Stomach (tissue), 9 donors: Measurements from ENCODE around the gene PFKP. TPM values are rescaled to one million over a fixed set of nuclear protein-coding genes. Genes with fewer than 3 reads are reported as not detected.

Source experiments
- DNase-seq, 2 donors: peaks; one replicate each; pipeline versions ENCODE4 v3.0.0 to v3.0.0-alpha.2; 2013 to 2019
- H3K27ac ChIP-seq, 5 donors: fragments of 200-600 bp in 4 of 5; sonication (generic) in 4 of 5; one replicate each; pipeline ENCODE4 v1.5.1; 2013 to 2019; ENCODE audit warnings: mild to moderate bottlenecking in 1 of 5, moderate library complexity in 1 of 5
- H3K27me3 ChIP-seq, 3 donors: fragments of 200-600 bp; sonication (generic); one replicate each; pipeline ENCODE4 v1.5.1; 2017 to 2019; ENCODE audit warnings: mixed run types in 1 of 3
- H3K36me3 ChIP-seq, 4 donors: fragments of 200-600 bp; sonication (generic); 1 replicate in 3 of 4; 2 replicates in 1 of 4; pipeline ENCODE4 v1.5.1; 2016 to 2019
- H3K4me1 ChIP-seq, 4 donors: fragments of 200-600 bp; sonication (generic); one replicate each; pipeline ENCODE4 v1.5.1; 2016 to 2019
- H3K4me3 ChIP-seq, 4 donors: fragments of 200-600 bp; sonication (generic) in 3 of 4; one replicate each; pipeline ENCODE4 v1.5.1; 2016 to 2019; ENCODE audit warnings: mild to moderate bottlenecking in 1 of 4
- H3K9me3 ChIP-seq, 4 donors: fragments of 200-600 bp; sonication (generic); one replicate each; pipeline ENCODE4 v1.5.1; 2016 to 2019
- EP300 ChIP-seq: sonication (generic); formaldehyde crosslinking; IDR thresholded peaks from one replicate; pipeline ENCODE4 v1.6.1; 2017; ENCODE audit warnings: antibody characterized with exemption
- POLR2A ChIP-seq, 4 donors: fragments of 450-650 bp; IDR thresholded peaks; one replicate each; pipeline ENCODE4 v1.6.1; 2016; ENCODE audit warnings: antibody characterized with exemption in 4 of 4, control low read depth in 2 of 4, mild to moderate bottlenecking in 1 of 4, moderate library complexity in 1 of 4
- POLR2AphosphoS5 ChIP-seq, 3 donors: sonication (generic); formaldehyde crosslinking; IDR thresholded peaks; one replicate each; pipeline ENCODE4 v1.6.1; 2016; ENCODE audit warnings: antibody characterized with exemption in 3 of 3
- WGBS, 5 donors: extraction: QIAGEN DNeasy Blood & Tissue Kit in 3 of 5; methylation state at CpG; one replicate each; pipeline versions ENCODE4 v1.1.5 to v1.1.7; 2013 to 2018; 5-methylcytosine and 5-hydroxymethylcytosine counted together
- intact Hi-C: fragments of 100-400 bp; cut with DNase I; formaldehyde crosslinking; loops from one replicate; pipeline ENCODE4 v1.15.1; 2023; ENCODE audit warnings: low total_unique reads
- polyA plus RNA-seq, 3 donors: library from polyadenylated mRNA; stranded (reverse); fragments of 200-250 nt; gene quantifications; one replicate each; pipeline ENCODE4 v1.2.3, GENCODE V29; 2013
- total RNA-seq, 5 donors: library from RNA; depleted of rRNA; stranded (reverse); fragments of >200 nt; gene quantifications; one replicate each; pipeline versions ENCODE4 v1.1.0 to v1.2.3, GENCODE V29; 2014 to 2016
- TF ChIP-seq, protein P1 (sequence below), 7 experiments: fragments of 450-650 bp in 4 of 7; fragments of 200-600 bp in 3 of 7; sonication (generic) in 3 of 7; IDR thresholded peaks; one replicate each; pipeline ENCODE4 v1.5.1; 2016 to 2019; ENCODE audit warnings: antibody characterized with exemption in 7 of 7, control low read depth in 2 of 7, mild to moderate bottlenecking in 1 of 7
- donor health status: healthy with polysubstance abuse.
- donor health status: Bipolar disorder and iron deficiency.
- donor health status: healthy.

The PFKP gene
- total and polyA plus RNA-seq, 8 donors, result 11.2 to 155 (median 29.4) TPM

DNA sequence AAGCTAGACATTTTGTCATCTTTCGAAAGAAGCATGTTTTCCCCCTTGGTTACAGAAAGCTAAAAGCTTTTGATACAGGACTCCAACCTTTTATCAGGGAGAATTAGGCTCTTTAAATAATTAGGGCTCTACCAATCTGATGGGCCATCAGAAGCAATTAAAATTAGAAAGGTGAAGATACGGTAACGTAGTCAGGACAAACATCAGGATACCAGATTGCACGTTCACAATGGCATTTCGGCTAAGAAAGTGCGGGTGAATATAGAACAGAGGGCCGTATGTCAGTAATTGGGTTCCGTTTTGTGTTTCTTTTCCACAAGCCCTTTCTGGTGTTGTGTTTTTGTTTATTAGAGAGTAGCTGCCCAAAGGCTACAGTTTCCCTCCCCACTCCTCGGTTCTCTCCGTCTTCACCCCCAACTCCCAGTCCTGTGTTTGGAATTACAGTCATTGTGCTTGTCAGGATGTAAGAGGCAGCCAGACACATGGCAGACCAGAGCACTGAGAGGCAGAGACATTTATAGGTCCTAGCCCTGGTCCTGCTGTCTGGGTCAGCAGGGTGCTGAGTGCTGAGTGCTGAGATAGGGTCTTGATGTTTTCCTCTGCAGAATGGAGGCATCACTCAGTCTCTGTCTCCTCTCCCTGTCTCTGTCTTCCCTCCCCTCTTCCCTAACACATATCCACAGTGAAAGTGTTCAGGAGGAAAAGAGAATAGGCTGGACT lies 5.5 kb downstream of the PFKP start:
- intact Hi-C loops, result no loop called here
- peaks cover under 1 to 43% (median 18%) of the 10 kb centered on the region in 4 donors for H3K4me1 ChIP-seq
- 92 to 97% (median 94%) methylated on average over 10 of the region's 10 CpGs for WGBS, 5 donors
- no peak overlapping the region for H3K4me3 ChIP-seq
- H3K27ac ChIP-seq, result no peak overlapping the region
- TF ChIP-seq, protein P1, sequence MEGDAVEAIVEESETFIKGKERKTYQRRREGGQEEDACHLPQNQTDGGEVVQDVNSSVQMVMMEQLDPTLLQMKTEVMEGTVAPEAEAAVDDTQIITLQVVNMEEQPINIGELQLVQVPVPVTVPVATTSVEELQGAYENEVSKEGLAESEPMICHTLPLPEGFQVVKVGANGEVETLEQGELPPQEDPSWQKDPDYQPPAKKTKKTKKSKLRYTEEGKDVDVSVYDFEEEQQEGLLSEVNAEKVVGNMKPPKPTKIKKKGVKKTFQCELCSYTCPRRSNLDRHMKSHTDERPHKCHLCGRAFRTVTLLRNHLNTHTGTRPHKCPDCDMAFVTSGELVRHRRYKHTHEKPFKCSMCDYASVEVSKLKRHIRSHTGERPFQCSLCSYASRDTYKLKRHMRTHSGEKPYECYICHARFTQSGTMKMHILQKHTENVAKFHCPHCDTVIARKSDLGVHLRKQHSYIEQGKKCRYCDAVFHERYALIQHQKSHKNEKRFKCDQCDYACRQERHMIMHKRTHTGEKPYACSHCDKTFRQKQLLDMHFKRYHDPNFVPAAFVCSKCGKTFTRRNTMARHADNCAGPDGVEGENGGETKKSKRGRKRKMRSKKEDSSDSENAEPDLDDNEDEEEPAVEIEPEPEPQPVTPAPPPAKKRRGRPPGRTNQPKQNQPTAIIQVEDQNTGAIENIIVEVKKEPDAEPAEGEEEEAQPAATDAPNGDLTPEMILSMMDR (IDR thresholded peaks at IDR 0.05), result no peak
- TF ChIP-seq EP300 (no peak), POLR2AphosphoS5 (IDR thresholded peaks at IDR 0.05) (no peak), POLR2A (IDR thresholded peaks at IDR 0.05) (no peak)
- no peaks in the 10 kb centered on the region for H3K9me3 ChIP-seq
- no peak for DNase-seq
- H3K27me3 ChIP-seq, result peaks cover 0 to 17% (median 6%) of the 10 kb centered on the region in 3 donors
- H3K36me3 ChIP-seq, result peaks cover 0 to 7% (median 0%) of the 10 kb centered on the region in 4 donors

DNA sequence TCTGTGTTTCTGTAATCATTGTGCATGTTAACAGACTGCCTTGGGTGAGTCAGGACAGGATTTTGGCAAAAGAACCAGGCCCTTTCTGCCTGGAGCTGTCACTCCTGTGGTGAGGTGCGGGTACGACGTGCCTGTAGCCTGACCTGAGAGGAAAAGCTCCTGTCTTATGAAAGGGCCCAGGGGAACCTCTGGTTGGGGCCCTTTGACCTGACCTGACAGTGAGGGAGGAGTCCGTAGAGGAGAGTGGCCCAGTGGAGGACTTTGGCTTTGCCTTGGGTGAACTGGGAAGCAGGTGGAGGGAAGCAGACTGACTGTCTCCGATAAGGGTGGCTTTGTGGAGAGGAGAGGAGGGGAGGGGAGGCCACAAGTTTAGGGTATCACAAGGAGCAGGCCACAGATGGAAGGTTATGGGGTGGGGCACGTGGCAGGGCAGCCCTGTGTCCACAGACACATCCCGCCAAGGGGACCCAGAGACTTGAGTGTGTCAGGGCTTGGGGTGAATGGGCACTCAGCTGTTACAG lies 6.9 kb downstream of the PFKP start:
- TF ChIP-seq POLR2AphosphoS5 (IDR thresholded peaks at IDR 0.05) (no peak), POLR2A (IDR thresholded peaks at IDR 0.05) (no peak), EP300 (no peak)
- TF ChIP-seq, protein P1 (IDR thresholded peaks at IDR 0.05), result no peak
- 82 to 91% (median 90%) methylated on average over 7 of the region's 7 CpGs for WGBS, 5 donors
- H3K4me3 ChIP-seq, result no peak overlapping the region
- intact Hi-C loops, result no loop called here
- peaks cover 0 to 32% (median 4%) of the 10 kb centered on the region in 4 donors for H3K4me1 ChIP-seq
- no peak for DNase-seq
- H3K36me3 ChIP-seq, result peaks cover 0 to 7% (median 0%) of the 10 kb centered on the region in 4 donors
- peaks cover 0 to 3% (median 0%) of the 10 kb centered on the region in 3 donors for H3K27me3 ChIP-seq
- no peak overlapping the region for H3K27ac ChIP-seq
- H3K9me3 ChIP-seq, result no peaks in the 10 kb centered on the region

DNA sequence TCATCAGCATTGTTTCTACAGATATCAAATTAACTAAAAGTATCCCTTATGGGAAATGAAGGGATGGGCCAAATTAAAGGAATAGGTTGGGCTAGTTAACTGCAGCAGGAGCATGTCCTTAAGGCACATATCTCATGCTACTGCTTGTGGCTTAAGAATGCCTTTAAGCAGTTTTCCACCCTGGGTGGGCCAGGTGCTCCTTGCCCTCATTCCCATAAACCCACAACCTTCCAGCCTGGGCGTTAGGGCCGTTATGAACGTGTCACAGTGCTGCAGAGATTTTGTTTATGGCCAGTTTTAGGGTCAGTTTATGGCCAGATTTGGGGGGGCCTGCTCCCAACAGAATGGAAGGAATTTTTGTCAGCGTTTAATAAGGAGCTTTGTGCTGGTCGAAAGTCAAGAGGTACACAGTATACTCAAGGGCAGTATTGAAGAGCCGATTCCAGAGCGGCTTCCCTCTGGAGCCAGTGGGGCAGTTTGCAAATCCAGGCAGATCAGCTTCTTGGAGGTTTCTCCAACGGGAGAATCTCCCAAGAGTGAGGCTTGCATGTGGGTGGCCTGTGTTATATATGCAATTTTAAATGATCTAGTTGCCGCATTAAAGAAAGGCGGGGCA lies 7.7 kb downstream of the PFKP start:
- peaks cover 0 to 12% (median 0%) of the 10 kb centered on the region in 4 donors for H3K36me3 ChIP-seq
- 84 to 91% (median 89%) methylated on average over 10 of the region's 10 CpGs for WGBS, 5 donors
- peaks cover 0 to 24% (median 0%) of the 10 kb centered on the region in 4 donors for H3K4me1 ChIP-seq
- H3K9me3 ChIP-seq, result no peaks in the 10 kb centered on the region
- no peak overlapping the region for H3K27ac ChIP-seq
- no peak for DNase-seq
- intact Hi-C loops, result no loop called here
- no peaks in the 10 kb centered on the region for H3K27me3 ChIP-seq
- no peak for TF ChIP-seq EP300
- no peak for TF ChIP-seq POLR2AphosphoS5 (IDR thresholded peaks at IDR 0.05)
- no peak overlapping the region for H3K4me3 ChIP-seq

DNA sequence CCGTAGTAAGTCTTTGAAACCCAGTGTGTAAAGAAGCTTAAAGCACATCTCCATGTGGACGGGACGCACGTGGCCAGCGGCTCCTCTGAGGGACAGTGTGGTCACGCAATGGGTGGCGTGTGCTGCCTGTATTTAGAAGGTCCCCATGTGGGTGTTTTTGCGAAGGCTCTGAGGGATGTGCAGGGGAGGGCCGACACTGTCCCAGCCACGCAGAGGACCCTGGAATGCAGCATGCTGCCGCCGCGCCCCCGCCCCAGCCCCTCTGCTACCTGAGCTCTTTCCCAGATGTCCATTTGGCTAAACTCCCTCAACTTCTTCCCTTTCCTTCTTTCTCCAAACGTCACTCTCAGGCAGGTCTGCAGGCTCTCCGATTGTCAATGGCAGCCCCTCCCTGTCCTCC lies 8.8 kb downstream of the PFKP start:
- no peaks in the 10 kb centered on the region for H3K27me3 ChIP-seq
- H3K36me3 ChIP-seq, result peaks cover 0 to 12% (median 0%) of the 10 kb centered on the region in 4 donors
- peaks cover 0 to 22% (median 0%) of the 10 kb centered on the region in 4 donors for H3K4me1 ChIP-seq
- no peaks in the 10 kb centered on the region for H3K9me3 ChIP-seq
- intact Hi-C loops, result no loop called here
- WGBS, 5 donors, result 89 to 92% (median 91%) methylated on average over 16 of the region's 16 CpGs
- TF ChIP-seq POLR2A (IDR thresholded peaks at IDR 0.05) (no peak), POLR2AphosphoS5 (IDR thresholded peaks at IDR 0.05) (no peak), EP300 (no peak)
- TF ChIP-seq, protein P1 (IDR thresholded peaks at IDR 0.05), result no peak
- H3K4me3 ChIP-seq, result no peak overlapping the region
- DNase-seq, result no peak
- H3K27ac ChIP-seq, result no peak overlapping the region
